T-helper 2 cell treated with Interferon-gamma antibody and Interleukin-4, amounts not matched to agents 100 ng/mL and 5 ng/mL, for 36 hours (primary cell): ENCODE measurements around the gene RASSF5. TPM values are rescaled to one million over a fixed set of nuclear protein-coding genes. Genes with fewer than 3 reads are reported as not detected.
"Not testable (repeated sequence)": the region's sequence is repeated elsewhere in the genome, so short reads cannot be mapped to it uniquely, and the experiment has no call there.

Experiments
- intact Hi-C: fragments of 100-400 bp; cut with micrococcal nuclease; formaldehyde crosslinking; loops from one replicate; pipeline ENCODE4 v1.15.1; 2023
- total RNA-seq: library from RNA; stranded (reverse); gene quantifications from 2 replicates; pipeline ENCODE4 v1.2.3, GENCODE V29; 2022

Gene RASSF5
- total RNA-seq, 1 donor from 2014 or later: 199 TPM

DNA sequence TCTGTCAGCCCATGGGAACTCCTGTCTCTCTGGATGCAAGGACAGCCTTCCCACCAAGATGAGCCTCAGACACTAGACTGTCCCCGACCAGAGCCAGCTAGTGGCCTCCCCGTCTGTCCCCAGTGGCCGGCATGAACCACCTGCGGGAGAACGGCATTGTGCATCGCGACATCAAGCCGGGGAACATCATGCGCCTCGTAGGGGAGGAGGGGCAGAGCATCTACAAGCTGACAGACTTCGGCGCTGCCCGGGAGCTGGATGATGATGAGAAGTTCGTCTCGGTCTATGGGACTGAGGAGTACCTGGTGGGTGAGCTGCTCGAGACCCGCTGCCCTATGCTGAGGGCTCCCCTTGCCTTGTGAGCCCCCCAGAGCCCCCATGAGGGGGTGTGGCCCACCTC is 31.3 kb upstream of the RASSF5 start:
- intact Hi-C loops: no loop called here

DNA sequence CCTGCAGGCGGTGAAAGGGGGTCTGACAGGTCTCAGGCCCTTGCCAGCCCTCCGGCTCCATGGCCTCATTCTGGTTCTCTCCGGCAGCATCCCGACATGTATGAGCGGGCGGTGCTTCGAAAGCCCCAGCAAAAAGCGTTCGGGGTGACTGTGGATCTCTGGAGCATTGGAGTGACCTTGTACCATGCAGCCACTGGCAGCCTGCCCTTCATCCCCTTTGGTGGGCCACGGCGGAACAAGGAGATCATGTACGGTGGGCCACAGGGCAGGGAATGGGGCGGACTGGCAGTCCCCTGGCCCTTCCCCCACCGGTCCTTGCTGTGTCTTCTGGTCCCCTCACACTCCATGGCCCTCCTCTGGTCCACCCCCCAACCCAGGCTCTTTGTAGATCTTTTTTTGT is 30.7 kb upstream of the RASSF5 start:
- intact Hi-C loops: no loop called here

DNA sequence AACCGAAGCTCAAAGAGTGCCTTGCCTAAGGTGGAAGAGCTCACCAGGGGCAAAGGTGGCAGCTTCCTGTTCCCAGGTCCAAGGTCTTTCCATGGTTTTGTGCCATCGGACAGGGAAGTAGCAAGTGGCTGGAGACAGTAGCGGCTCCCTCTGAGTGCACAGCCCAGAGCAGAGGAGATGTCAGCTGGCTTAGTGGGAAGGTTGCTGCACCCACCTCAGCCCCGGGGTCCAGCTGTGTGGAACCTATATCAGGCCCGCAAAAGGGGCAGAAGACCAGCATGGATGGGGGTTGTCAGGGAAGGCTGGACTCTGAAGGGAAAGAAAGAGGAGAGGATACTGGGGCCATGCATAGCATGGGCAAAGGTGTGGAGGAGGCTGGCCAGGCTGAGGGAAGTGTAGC is 30.2 kb upstream of the RASSF5 start:
- intact Hi-C loops: no loop called here

DNA sequence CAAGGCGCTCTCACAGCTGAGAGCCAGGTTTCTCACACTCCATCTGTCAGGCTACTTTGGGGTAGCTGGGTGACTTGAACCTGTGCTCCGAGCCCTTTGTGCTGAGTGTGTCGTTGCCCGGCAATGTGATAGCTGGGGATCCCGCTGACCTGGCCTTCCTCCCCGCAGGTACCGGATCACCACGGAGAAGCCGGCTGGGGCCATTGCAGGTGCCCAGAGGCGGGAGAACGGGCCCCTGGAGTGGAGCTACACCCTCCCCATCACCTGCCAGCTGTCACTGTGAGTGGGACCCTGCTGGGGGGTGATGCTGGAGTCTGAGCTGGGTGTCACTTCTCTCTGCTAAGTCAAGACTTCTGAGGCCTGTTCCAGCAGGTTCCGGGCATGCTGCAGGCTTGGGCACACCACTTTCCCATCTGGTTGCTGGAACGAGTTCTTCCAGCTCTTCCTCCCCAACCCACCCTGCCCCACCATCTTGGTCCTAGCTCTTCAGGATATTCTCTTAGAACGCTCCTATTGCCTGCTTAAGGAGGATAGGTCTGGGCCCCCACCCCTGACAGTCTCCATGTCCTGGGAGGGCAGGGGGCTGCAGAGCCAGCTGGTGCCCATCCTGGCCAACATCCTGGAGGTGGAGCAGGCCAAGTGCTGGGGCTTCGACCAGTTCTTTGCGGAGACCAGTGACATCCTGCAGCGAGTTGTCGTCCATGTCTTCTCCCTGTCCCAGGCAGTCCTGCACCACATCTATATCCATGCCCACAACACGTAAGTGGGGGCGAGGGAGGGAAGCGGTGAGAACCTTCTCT is 29.6 kb upstream of the RASSF5 start:
- intact Hi-C loops: no loop called here

DNA sequence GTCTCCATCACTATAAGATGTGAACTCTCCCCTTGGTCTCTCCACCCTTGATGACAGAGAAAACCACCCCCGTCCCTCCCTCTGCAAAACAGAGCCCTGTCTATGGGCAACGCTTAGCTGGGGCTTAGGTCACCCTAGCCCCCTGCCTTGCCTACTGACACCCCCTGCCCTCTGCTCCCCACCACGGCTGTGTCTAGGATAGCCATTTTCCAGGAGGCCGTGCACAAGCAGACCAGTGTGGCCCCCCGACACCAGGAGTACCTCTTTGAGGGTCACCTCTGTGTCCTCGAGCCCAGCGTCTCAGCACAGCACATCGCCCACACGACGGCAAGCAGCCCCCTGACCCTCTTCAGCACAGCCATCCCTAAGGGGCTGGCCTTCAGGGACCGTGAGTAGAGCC is 28.6 kb upstream of the RASSF5 start:
- intact Hi-C loops: loop anchor here (1.0 kb wide), 1 partner anchor 16 kb away; no protein-coding TSS in a partner anchor

DNA sequence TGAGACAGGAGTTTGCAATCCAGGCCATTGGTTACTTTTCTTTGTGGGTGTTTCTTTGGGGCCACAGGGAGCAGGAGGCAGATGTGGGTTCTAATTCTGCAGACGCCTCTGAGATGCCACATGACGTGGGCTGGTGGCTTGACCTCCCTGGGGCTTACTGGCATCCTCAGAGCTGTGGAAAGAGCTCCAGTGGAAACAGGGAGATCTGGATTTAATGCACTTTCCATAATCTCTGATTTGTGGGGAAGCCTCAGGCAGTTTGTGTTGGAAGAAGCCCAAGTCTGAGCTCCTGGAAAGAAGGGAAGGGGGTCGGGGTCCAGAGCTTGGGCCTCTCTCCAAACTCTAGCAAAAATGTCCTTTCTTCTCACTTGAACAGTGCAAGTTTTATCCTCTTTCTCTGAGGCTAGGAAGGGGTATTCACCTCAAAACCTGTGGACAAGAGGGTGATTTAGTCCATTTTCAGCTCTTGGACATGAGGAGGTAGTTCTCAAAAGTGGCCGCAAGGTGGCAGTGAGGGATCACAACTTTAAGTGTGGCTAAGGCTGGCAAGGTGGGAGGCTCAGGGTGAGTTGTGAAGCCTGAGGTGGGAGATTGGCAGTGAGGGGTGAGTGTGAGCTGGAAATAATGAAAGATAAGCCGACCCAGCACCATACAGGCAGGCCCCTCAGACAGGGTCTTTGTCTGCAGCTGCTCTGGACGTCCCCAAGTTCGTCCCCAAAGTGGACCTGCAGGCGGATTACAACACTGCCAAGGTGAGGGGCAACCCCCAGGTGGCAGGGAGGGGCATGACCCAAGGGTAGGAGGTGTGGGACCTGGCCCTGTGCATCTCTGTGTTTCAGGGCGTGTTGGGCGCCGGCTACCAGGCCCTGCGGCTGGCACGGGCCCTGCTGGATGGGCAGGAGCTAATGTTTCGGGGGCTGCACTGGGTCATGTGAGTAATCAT is 27.9 kb upstream of the RASSF5 start:
- intact Hi-C loops: loop anchor here (1.0 kb wide), 1 partner anchor 17 kb away; no protein-coding TSS in a partner anchor

DNA sequence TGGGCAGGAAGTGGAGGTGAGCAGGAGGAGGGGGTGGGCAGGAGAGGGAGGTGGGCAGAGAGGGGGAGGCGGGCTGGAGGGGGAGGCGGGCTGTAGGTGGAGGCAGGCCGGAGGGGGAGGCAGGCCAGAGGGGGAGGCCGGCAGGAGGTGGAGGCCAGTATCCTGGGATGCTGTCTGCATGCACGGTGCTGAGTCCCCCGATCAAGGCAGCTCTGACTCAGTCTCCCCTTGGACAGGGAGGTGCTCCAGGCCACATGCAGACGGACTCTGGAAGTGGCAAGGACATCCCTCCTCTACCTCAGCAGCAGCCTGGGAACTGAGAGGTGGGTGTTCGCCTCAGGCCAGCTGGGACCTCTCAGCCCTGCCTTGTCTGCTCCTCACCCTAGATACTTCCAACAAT is 27.1 kb upstream of the RASSF5 start:
- intact Hi-C loops: no loop called here

DNA sequence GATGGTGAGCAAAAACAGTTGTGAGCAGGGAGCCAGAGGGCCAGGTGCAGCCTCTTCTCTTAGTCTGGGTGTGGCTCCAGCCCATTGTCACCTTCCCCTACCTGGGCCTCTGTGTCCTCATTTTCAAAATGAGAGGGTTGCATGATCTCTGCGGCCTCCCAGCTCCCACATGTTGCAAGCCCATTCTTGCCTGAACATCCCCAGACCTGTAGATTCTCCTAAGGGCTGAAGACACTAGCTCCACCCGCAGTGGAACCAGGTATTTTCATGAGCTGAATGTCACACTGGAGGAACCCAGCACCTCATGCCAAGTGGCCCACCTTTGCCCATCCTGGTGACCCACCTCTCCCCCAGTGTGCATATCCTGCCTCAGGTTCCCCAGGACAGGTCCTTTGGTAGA is 24.7 kb upstream of the RASSF5 start:
- intact Hi-C loops: no loop called here

DNA sequence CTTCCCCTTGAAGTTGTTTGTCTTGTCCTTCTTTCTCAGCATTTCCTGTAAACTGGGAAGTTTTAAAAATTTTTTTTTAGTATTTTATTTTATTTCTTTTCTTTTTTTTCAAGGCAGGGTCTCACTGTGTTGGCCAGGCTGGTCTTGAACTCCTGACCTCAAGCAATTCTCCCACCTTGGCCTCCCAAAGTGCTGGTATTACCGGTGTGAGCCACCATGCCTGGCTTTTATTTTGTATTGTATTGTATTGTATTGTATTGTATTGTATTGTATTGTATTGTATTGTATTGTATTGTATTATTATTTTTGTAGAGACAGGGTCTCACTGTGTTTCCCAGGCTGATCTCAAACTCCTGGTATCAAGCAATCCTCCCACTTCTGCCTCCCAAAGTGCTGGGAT is 23.5 kb upstream of the RASSF5 start:
- intact Hi-C loops: not testable (repeated sequence)

DNA sequence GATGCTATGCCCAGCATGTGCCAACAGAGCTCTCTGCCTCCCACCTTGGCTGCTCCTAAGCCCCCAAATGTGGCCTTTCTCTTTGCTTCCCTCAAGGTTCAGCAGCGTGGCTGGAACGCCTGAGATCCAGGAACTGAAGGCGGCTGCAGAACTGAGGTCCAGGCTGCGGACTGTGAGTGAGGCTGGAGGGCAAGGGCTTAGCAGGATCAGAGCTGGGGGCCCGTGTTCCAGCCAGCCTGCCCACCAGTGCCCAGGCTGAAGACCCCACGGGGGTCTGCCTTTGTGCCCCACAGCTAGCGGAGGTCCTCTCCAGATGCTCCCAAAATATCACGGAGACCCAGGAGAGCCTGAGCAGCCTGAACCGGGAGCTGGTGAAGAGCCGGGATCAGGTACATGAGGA is 22.4 kb upstream of the RASSF5 start:
- intact Hi-C loops: no loop called here

DNA sequence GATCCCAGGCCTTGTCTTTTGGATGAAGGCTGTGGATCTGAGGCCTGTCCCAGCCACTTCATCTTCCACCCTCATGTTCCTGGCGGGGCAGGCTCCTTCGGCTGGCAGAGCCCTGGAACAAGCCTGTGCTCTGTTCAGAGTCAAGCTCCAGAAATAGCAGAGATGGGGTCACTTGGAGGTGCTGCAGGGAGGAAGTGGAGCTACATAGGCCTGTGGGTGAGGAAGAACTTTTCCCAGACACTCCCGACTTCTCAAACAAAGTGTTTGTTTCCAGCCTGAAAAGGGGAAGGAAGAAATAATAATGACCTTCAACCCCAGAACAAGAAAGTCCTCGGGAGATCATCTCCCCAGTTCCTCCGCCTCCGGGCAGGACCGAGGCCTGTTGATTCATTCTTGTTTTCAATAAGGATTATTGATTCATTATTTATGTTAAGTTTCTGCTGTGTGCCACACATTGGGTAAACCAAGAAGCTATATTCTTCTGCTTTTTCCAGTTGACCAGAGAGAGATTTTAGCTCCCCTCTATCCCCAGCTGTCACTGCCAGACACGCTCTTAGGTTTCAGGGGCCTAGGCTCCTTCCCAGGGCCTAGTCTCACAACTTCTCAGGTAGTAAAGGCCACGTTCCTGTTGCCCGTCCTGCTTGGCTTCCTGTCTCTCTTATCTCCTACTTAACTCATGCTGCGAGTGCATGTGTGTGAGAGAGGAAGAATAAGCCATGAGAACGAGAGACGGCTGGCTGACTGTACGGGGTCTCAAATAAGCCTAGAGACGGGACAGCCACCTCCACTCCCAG is 20.1 kb upstream of the RASSF5 start:
- intact Hi-C loops: no loop called here

DNA sequence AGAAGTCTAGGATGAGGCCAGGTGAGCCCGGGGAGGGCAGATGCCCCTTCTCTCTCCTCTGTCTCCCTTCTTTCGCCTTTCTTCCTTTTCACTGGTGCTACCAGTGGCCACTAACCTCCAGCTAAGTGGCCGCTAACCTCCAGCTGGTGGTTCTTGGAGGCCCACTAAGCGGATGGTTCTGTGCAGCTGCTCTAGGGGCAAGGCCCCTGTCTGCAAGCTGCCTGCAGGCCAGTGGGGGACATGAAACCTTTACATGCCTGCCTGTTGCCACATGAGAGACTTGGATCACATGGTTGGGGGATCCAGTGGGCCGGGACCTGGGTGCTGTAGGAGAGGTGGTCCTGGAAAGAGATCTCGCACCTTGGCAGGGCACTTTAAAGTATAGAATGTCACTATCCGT is 19.4 kb upstream of the RASSF5 start:
- intact Hi-C loops: no loop called here

DNA sequence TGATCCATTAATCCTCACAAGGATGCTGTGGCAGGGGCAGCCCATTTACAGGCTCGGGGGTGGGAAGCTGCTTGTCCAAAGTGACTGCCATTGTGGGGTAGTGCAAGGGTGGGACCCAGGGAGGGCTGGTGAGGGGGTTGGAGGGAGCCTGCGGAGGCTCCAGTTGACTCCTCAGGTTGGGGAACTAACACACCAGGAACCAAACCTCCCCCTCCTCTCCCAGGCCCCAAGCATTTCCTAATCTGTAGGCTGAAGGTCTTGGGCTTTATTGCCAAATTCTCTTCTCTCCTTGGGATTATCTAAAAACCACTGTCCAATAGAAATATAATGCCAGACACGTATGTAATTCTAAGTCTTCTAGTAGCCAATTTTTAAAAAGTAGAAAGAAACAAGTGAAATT is 18.9 kb upstream of the RASSF5 start:
- intact Hi-C loops: no loop called here

DNA sequence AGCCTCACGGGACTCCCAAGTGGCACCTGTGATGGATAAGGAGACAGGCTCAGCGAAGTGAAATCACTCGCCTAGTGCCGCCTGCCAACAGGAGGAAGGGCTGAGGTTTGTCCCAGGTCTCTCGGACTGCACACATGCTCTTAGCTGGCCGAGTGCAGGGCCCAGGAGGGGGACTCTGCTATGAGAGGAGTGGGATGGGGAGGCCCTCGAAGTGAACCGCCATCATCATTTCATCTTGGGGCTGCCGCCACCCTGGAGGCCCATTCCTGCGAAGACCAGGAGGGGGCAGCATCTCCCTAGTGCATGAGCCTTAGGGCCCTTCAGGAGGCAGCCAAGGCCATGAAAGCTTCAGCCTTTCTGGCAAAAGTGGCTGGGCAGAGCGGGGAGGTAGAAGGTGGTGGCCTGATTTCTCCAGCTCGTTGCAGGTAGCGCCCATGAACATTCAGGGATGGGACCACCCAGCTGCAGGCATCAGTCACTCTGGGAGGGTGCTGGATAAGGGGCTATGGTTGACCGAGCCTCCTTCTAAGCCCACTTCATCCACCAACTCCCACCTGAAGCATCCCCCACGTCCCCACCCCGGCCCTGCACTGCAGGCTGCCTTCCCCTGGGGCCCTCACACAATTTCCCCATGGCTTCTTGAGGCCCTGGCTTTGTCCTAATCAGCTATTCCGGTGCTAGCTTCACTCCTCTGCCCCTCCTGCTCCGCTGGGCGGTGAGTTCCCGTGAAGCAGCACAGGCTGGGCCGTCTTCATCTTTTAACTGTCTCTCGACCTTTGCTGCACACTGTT is 17.2 kb upstream of the RASSF5 start:
- intact Hi-C loops: loop anchor here (1.0 to 2.0 kb wide), 2 partner anchors 93 to 175 kb away; no protein-coding TSS in a partner anchor

DNA sequence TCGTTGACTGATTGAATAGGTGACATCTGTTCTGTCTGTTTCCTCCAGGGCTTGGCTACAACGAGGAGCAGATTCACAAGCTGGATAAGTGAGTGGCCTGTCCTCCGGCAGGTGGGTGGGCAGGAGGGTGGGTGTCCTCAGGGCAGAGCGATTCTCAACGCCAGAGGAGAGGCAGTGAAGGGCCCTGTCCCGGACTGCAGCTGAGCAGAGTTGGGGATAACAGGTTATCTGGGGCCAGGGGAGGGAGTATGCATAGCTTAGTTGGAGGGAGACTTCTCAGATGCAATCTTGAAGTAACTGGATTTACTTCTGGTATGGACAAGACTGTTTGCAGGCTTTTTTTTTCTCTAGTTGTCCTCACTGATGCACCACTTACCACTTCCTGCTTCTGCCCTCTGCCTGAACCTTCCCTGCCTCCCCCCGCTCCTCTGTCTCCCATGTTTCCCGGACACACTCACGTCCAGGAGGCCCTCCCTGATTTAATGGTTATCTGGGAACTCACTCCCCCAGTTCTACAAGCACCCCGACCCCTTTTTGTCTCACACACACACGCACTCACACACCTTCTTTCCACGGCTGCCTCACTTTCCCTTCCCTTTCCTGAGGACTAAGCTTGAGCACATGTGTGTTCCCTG is 16.4 kb upstream of the RASSF5 start:
- intact Hi-C loops: loop anchor here (1.0 to 2.0 kb wide), 2 partner anchors 92 to 174 kb away; no protein-coding TSS in a partner anchor

DNA sequence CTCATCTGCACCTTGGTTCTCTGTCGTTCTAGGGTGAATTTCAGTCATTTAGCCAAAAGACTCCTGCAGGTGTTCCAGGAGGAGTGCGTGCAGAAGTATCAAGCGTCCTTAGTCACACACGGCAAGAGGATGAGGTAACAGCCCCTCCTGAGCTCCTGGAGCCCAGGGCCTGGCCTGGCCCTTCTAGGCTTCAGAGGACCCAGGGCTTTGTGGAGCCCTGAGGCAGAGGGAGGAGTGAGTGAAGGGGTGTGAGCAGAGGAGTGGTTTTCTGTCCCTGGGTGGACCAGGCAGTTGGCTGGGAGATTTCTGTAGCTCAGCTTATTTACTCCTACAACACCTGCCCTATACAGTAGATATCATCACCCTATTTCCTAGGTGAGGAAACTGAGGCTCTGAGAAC is 15.7 kb upstream of the RASSF5 start:
- intact Hi-C loops: loop anchor here (2.0 kb wide), 1 partner anchor 173 kb away; no protein-coding TSS in a partner anchor

DNA sequence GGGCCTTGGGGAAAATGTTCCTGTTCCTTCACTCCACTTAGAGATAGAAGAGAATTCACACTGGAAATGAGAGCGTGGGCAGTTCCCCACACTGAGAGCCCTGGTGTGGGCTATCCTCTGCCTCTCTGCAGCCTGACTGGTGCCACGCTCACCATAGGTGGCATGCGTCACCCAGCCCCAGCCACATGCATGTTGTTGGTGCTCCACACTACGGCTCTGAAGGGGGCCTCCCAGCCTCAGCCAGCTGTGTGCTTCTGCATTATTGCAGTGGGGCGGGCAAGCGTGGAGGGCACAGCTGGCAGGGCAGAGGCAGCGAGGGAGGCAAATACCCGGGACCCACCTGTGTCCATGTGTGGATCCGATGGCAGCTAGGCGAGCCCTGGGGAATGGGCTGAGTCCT is 14.7 kb upstream of the RASSF5 start:
- intact Hi-C loops: no loop called here

DNA sequence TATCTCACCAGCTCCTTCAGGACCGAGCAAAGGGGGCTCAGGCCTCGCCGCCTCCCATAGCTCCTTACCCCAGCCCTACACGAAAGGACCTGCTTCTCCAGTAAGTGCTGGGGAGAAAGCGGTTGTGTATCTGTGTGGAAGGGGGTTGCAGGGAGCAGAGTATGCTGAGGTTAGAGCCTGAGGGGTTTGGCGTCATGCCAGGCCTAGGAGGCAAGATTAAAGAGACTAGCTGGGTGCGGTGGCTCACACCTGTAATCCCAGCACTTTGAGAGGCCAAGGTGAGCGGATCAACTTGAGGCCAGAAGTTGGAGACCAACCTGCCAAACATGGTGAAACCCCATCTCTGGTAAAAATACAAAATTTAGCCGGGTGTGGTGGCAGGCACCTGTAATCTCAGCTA is 14.1 kb upstream of the RASSF5 start:
- intact Hi-C loops: no loop called here

DNA sequence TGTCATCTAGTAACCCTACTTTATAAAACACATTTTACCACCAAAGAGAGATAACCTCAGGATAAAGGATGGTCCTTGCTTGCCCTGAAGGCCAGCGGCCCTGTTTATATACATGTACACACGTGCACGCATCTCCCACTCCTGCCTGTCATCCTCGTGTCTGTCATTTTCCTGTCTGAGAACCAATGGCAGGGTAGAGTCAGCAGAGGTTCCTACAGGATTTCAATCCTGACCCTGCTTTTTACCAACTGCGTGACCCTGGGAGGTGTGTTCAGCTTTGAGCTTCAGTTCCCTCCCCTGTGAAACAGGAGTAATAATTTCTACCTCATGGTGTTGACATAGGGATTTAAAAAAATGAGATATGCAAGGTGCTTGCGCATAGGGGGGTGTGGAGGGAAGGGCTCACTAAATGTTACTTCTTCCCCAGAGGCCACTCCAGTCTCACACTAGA is 12.3 kb upstream of the RASSF5 start:
- intact Hi-C loops: no loop called here

DNA sequence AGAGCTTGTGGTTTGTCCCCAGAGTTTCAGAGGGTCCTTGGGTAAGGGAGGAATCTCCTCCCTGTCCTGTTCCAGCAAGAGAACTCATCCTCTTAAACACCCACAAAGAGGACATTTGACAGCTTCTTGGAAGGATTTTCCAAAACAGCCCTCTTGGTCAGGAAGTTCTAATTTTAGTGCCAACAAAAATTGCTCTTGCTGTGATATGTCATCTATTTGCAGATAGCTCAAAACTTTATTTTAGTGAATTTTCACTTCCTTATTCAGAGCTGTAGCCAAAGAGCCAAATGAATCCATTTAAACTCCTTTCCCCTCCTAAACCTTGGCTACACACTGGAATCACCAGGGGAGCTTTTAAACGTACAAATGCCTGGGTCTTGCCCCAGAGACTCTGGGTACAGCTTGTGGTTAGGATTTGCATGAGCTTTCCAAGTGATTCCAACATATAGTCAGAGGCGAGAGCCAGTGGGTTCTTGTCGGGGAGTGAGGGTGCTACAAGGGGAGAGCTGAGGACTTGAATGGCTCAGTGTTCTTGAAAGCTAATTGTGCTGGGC is 11.8 kb upstream of the RASSF5 start:
- intact Hi-C loops: no loop called here
